ENCODE data around the gene CNTN5.

CNTN5 gene

GRCh38 chr11:100098560-100098959, 1077.8 kb downstream of the CNTN5 start:
- Histone ChIP-seq H3K27me3 (ENCODE audit: insufficient read depth, low read length) (no peaks in the 10 kb centered on the region), H3K36me3 (ENCODE audit: insufficient read depth, low read length) (no peaks in the 10 kb centered on the region), H3K79me2 (ENCODE audit: control insufficient read depth, insufficient read depth, low read length, unreplicated experiment) (no peaks in the 10 kb centered on the region), H3K27ac (ENCODE audit: low read depth, low read length) (no peak overlapping the region), H3K4me3 (ENCODE audit: low read depth, low read length) (no peak overlapping the region), H3K4me1 (ENCODE audit: control insufficient read depth, insufficient read depth, low read length, unreplicated experiment) (no peaks in the 10 kb centered on the region), H2AFZ (ENCODE audit: low read length, unreplicated experiment) (no peak overlapping the region)

GRCh38 chr11:100105255-100105981, 1084.7 kb downstream of the CNTN5 start:
- H3K27me3 ChIP-seq (ENCODE audit: insufficient read depth, low read length) = no peaks in the 10 kb centered on the region
- H3K36me3 ChIP-seq (ENCODE audit: insufficient read depth, low read length) = no peaks in the 10 kb centered on the region
- no peak overlapping the region for H2AFZ ChIP-seq (ENCODE audit: low read length, unreplicated experiment)
- H3K27ac ChIP-seq (ENCODE audit: low read depth, low read length) = no peak overlapping the region
- no peaks in the 10 kb centered on the region for H3K79me2 ChIP-seq (ENCODE audit: control insufficient read depth, insufficient read depth, low read length, unreplicated experiment)
- H3K4me3 ChIP-seq (ENCODE audit: low read depth, low read length) = no peak overlapping the region
- no peaks in the 10 kb centered on the region for H3K4me1 ChIP-seq (ENCODE audit: control insufficient read depth, insufficient read depth, low read length, unreplicated experiment)

GRCh38 chr11:100105982-100106358, 1085.2 kb downstream of the CNTN5 start:
- Histone ChIP-seq H3K79me2 (ENCODE audit: control insufficient read depth, insufficient read depth, low read length, unreplicated experiment) (no peaks in the 10 kb centered on the region), H2AFZ (ENCODE audit: low read length, unreplicated experiment) (no peak overlapping the region), H3K4me1 (ENCODE audit: control insufficient read depth, insufficient read depth, low read length, unreplicated experiment) (no peaks in the 10 kb centered on the region), H3K4me3 (ENCODE audit: low read depth, low read length) (no peak overlapping the region), H3K27ac (ENCODE audit: low read depth, low read length) (no peak overlapping the region), H3K36me3 (ENCODE audit: insufficient read depth, low read length) (no peaks in the 10 kb centered on the region), H3K27me3 (ENCODE audit: insufficient read depth, low read length) (no peaks in the 10 kb centered on the region)

GRCh38 chr11:100119176-100119575, 1098.4 kb downstream of the CNTN5 start:
- Histone ChIP-seq H3K4me1 (ENCODE audit: control insufficient read depth, insufficient read depth, low read length, unreplicated experiment) (no peaks in the 10 kb centered on the region), H3K36me3 (ENCODE audit: insufficient read depth, low read length) (no peaks in the 10 kb centered on the region), H3K4me3 (ENCODE audit: low read depth, low read length) (no peak overlapping the region), H3K79me2 (ENCODE audit: control insufficient read depth, insufficient read depth, low read length, unreplicated experiment) (no peaks in the 10 kb centered on the region), H3K27ac (ENCODE audit: low read depth, low read length) (no peak overlapping the region), H3K27me3 (ENCODE audit: insufficient read depth, low read length) (no peaks in the 10 kb centered on the region), H2AFZ (ENCODE audit: low read length, unreplicated experiment) (no peak overlapping the region)

- Histone ChIP-seq H3K79me2 (ENCODE audit: control insufficient read depth, insufficient read depth, low read length, unreplicated experiment) (no peaks in the 10 kb centered on the region), H2AFZ (ENCODE audit: low read length, unreplicated experiment) (no peak overlapping the region), H3K4me3 (ENCODE audit: low read depth, low read length) (no peak overlapping the region), H3K27me3 (ENCODE audit: insufficient read depth, low read length) (no peaks in the 10 kb centered on the region), H3K27ac (ENCODE audit: low read depth, low read length) (no peak overlapping the region), H3K36me3 (ENCODE audit: insufficient read depth, low read length) (no peaks in the 10 kb centered on the region), H3K4me1 (ENCODE audit: control insufficient read depth, insufficient read depth, low read length, unreplicated experiment) (no peaks in the 10 kb centered on the region)
Observed at GRCh38 chr11:100133114-100133513, 1112.4 kb downstream of the CNTN5 start.

- H3K27me3 ChIP-seq (ENCODE audit: insufficient read depth, low read length) = no peaks in the 10 kb centered on the region
- no peak overlapping the region for H2AFZ ChIP-seq (ENCODE audit: low read length, unreplicated experiment)
Observed at GRCh38 chr11:100141201-100141600, 1120.5 kb downstream of the CNTN5 start.

GRCh38 chr11:100151944-100152343, 1131.2 kb downstream of the CNTN5 start:
- H3K27me3 ChIP-seq (ENCODE audit: insufficient read depth, low read length) = no peaks in the 10 kb centered on the region
- no peak overlapping the region for H2AFZ ChIP-seq (ENCODE audit: low read length, unreplicated experiment)
- H3K4me1 ChIP-seq (ENCODE audit: control insufficient read depth, insufficient read depth, low read length, unreplicated experiment) = no peaks in the 10 kb centered on the region
- no peaks in the 10 kb centered on the region for H3K79me2 ChIP-seq (ENCODE audit: control insufficient read depth, insufficient read depth, low read length, unreplicated experiment)
- no peak overlapping the region for H3K4me3 ChIP-seq (ENCODE audit: low read depth, low read length)
- H3K27ac ChIP-seq (ENCODE audit: low read depth, low read length) = no peak overlapping the region
- no peaks in the 10 kb centered on the region for H3K36me3 ChIP-seq (ENCODE audit: insufficient read depth, low read length)

More at GRCh38 chr11:100141201-100141600, 1120.5 kb downstream of the CNTN5 start:
- no peaks in the 10 kb centered on the region for H3K36me3 ChIP-seq (ENCODE audit: insufficient read depth, low read length)
- no peaks in the 10 kb centered on the region for H3K79me2 ChIP-seq (ENCODE audit: control insufficient read depth, insufficient read depth, low read length, unreplicated experiment)
- H3K27ac ChIP-seq (ENCODE audit: low read depth, low read length) = no peak overlapping the region
- H3K4me3 ChIP-seq (ENCODE audit: low read depth, low read length) = no peak overlapping the region
- H3K4me1 ChIP-seq (ENCODE audit: control insufficient read depth, insufficient read depth, low read length, unreplicated experiment) = no peaks in the 10 kb centered on the region

- Histone ChIP-seq H3K79me2 (ENCODE audit: control insufficient read depth, insufficient read depth, low read length, unreplicated experiment) (no peaks in the 10 kb centered on the region), H3K4me1 (ENCODE audit: control insufficient read depth, insufficient read depth, low read length, unreplicated experiment) (no peaks in the 10 kb centered on the region), H3K27ac (ENCODE audit: low read depth, low read length) (no peak overlapping the region), H3K4me3 (ENCODE audit: low read depth, low read length) (no peak overlapping the region), H3K36me3 (ENCODE audit: insufficient read depth, low read length) (no peaks in the 10 kb centered on the region), H3K27me3 (ENCODE audit: insufficient read depth, low read length) (no peaks in the 10 kb centered on the region), H2AFZ (ENCODE audit: low read length, unreplicated experiment) (no peak overlapping the region)
Observed at GRCh38 chr11:100152766-100153165, 1132.0 kb downstream of the CNTN5 start.

GRCh38 chr11:100163471-100163870, 1142.7 kb downstream of the CNTN5 start:
- Histone ChIP-seq H3K27ac (ENCODE audit: low read depth, low read length) (no peak overlapping the region), H3K27me3 (ENCODE audit: insufficient read depth, low read length) (no peaks in the 10 kb centered on the region), H3K4me1 (ENCODE audit: control insufficient read depth, insufficient read depth, low read length, unreplicated experiment) (no peaks in the 10 kb centered on the region), H3K4me3 (ENCODE audit: low read depth, low read length) (no peak overlapping the region), H3K79me2 (ENCODE audit: control insufficient read depth, insufficient read depth, low read length, unreplicated experiment) (no peaks in the 10 kb centered on the region), H2AFZ (ENCODE audit: low read length, unreplicated experiment) (no peak overlapping the region), H3K36me3 (ENCODE audit: insufficient read depth, low read length) (no peaks in the 10 kb centered on the region)

- Histone ChIP-seq H3K4me1 (ENCODE audit: control insufficient read depth, insufficient read depth, low read length, unreplicated experiment) (no peaks in the 10 kb centered on the region), H3K79me2 (ENCODE audit: control insufficient read depth, insufficient read depth, low read length, unreplicated experiment) (no peaks in the 10 kb centered on the region), H3K36me3 (ENCODE audit: insufficient read depth, low read length) (no peaks in the 10 kb centered on the region), H3K27ac (ENCODE audit: low read depth, low read length) (no peak overlapping the region), H3K4me3 (ENCODE audit: low read depth, low read length) (no peak overlapping the region), H2AFZ (ENCODE audit: low read length, unreplicated experiment) (no peak overlapping the region), H3K27me3 (ENCODE audit: insufficient read depth, low read length) (no peaks in the 10 kb centered on the region)
Observed at GRCh38 chr11:100174881-100175280, 1154.1 kb downstream of the CNTN5 start.

- Histone ChIP-seq H3K4me1 (ENCODE audit: control insufficient read depth, insufficient read depth, low read length, unreplicated experiment) (no peaks in the 10 kb centered on the region), H3K79me2 (ENCODE audit: control insufficient read depth, insufficient read depth, low read length, unreplicated experiment) (no peaks in the 10 kb centered on the region), H3K27ac (ENCODE audit: low read depth, low read length) (no peak overlapping the region), H3K27me3 (ENCODE audit: insufficient read depth, low read length) (no peaks in the 10 kb centered on the region), H2AFZ (ENCODE audit: low read length, unreplicated experiment) (no peak overlapping the region), H3K4me3 (ENCODE audit: low read depth, low read length) (no peak overlapping the region), H3K36me3 (ENCODE audit: insufficient read depth, low read length) (no peaks in the 10 kb centered on the region)
Observed at GRCh38 chr11:100176456-100176855, 1155.7 kb downstream of the CNTN5 start.

Data from ACC112 (cell line).